GM20000 (cell line): ENCODE measurements around the gene SHC3.

Experiments
- DNase-seq: peaks from one replicate; pipeline ENCODE4 v3.0.0; 2012; ENCODE audit warnings: low spot score
- TF ChIP-seq, protein P1 (sequence below): IDR thresholded peaks from 2 replicates; pipeline ENCODE4 v1.5.1; 2012; ENCODE audit warnings: mild to moderate bottlenecking, control low read depth; ENCODE audit errors: extremely low read depth, missing control alignments

The SHC3 gene

GRCh38 chr9:88979021-88979420 is 199.6 kb downstream of the SHC3 start:
- DNase-seq, result no peak
- TF ChIP-seq, protein P1, sequence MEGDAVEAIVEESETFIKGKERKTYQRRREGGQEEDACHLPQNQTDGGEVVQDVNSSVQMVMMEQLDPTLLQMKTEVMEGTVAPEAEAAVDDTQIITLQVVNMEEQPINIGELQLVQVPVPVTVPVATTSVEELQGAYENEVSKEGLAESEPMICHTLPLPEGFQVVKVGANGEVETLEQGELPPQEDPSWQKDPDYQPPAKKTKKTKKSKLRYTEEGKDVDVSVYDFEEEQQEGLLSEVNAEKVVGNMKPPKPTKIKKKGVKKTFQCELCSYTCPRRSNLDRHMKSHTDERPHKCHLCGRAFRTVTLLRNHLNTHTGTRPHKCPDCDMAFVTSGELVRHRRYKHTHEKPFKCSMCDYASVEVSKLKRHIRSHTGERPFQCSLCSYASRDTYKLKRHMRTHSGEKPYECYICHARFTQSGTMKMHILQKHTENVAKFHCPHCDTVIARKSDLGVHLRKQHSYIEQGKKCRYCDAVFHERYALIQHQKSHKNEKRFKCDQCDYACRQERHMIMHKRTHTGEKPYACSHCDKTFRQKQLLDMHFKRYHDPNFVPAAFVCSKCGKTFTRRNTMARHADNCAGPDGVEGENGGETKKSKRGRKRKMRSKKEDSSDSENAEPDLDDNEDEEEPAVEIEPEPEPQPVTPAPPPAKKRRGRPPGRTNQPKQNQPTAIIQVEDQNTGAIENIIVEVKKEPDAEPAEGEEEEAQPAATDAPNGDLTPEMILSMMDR, result no peak

DNA sequence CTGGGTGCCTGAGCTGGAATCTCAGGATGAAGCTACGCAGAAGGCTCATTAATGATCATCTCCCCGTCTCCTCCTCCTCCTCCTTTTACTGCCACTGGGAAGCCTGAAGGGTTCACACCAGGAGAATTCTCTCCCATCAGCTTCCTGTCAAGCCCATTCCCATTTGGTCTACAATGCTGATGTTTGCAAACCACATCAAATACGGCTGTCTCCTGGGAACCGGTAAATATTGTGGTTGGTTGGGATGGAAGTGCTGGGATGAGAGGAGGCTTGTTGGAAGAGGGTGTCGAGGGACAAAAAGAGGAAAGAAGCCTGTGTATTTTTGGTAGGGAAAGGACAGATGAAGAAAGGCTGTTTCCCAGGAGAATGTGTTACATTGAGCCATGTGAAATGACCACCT is 200.6 kb downstream of the SHC3 start:
- no peak for DNase-seq
- TF ChIP-seq, protein P1, result no peak

GRCh38 chr9:88976890-88977257 is 201.7 kb downstream of the SHC3 start:
- TF ChIP-seq, protein P1, result no peak

GRCh38 chr9:88975966-88976889 is 202.4 kb downstream of the SHC3 start:
- no peak for DNase-seq
- TF ChIP-seq, protein P1, result no peak

More at GRCh38 chr9:88976890-88977257, 201.7 kb downstream of the SHC3 start:
- no peak for DNase-seq

- TF ChIP-seq, protein P1, result no peak
- DNase-seq, result no peak
These were observed 204.0 kb downstream of the SHC3 start for GRCh38 chr9:88974641-88975040.

DNA sequence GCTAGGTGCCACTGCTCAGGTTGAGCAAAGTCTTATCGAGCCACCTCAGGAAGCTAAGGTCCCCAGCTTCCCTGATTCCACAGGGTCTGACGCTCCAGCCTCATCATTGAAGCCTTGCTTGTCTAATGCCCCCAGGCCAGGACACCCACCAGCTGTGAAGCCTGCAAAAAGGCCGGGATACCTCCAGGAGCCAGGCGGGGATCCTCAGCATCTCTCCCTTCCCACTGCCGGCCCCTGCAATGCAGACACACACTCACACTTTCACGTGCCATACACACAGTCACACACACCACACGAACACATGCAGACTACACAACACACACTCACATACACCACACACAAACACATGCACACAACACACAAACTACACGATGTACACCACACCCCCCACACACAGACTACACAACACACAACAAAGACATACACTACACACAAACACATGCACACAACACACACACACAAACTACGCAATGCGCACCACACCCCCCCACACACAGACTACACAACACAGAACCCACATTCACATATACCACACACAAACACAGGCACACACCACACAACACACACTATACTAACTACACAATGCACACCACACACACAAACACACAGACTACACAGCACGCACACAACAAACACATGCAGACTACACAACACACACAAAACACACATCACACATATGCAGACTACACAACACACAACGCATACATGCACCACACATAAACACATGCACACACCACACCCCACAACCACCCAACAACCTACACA is 205.2 kb downstream of the SHC3 start:
- TF ChIP-seq, protein P1, result no peak
- no peak for DNase-seq

- DNase-seq, result no peak
- TF ChIP-seq, protein P1, result no peak
These were observed 206.2 kb downstream of the SHC3 start for GRCh38 chr9:88972401-88972800.
